ENCODE measurements around the gene C4orf54.

C4orf54 gene

GRCh38 chr4:99647071-99647470 is 10.6 kb downstream of the C4orf54 start:
- Histone ChIP-seq H3K36me3 (ENCODE audit: control insufficient read depth, insufficient read depth, low read length) (no peaks in the 10 kb centered on the region), H3K4me3 (replicated peaks; ENCODE audit: low read depth, low read length) (no peak overlapping the region), H3K27me3 (replicated peaks; ENCODE audit: control insufficient read depth, insufficient read depth, low read length) (no peaks in the 10 kb centered on the region; the same call in 1 of the 2 replicates)
- no peak for TF ChIP-seq CTCF (IDR thresholded peaks at IDR 0.05; ENCODE audit: insufficient read depth, low read length, poor library complexity, severe bottlenecking)
- DNase-seq (ENCODE audit: extremely low read depth, insufficient read length): no peak

- no peaks in the 10 kb centered on the region for H3K36me3 ChIP-seq (ENCODE audit: control insufficient read depth, insufficient read depth, low read length)
- no peak for TF ChIP-seq CTCF (IDR thresholded peaks at IDR 0.05; ENCODE audit: insufficient read depth, low read length, poor library complexity, severe bottlenecking)
- no peak for DNase-seq (ENCODE audit: extremely low read depth, insufficient read length)
- H3K27me3 ChIP-seq (replicated peaks; ENCODE audit: control insufficient read depth, insufficient read depth, low read length): no peaks in the 10 kb centered on the region; the same call in 1 of the 2 replicates
- H3K4me3 ChIP-seq (replicated peaks; ENCODE audit: low read depth, low read length): no peak overlapping the region
Observed at GRCh38 chr4:99645638-99646037, 12.0 kb downstream of the C4orf54 start.

GRCh38 chr4:99645036-99645435 is 12.6 kb downstream of the C4orf54 start:
- Histone ChIP-seq H3K36me3 (ENCODE audit: control insufficient read depth, insufficient read depth, low read length) (no peaks in the 10 kb centered on the region), H3K27me3 (replicated peaks; ENCODE audit: control insufficient read depth, insufficient read depth, low read length) (no peaks in the 10 kb centered on the region; the same call in 1 of the 2 replicates), H3K4me3 (replicated peaks; ENCODE audit: low read depth, low read length) (no peak overlapping the region)
- no peak for TF ChIP-seq CTCF (IDR thresholded peaks at IDR 0.05; ENCODE audit: insufficient read depth, low read length, poor library complexity, severe bottlenecking)
- DNase-seq (ENCODE audit: extremely low read depth, insufficient read length): no peak

GRCh38 chr4:99644453-99644852 is 13.2 kb downstream of the C4orf54 start:
- no peaks in the 10 kb centered on the region for H3K36me3 ChIP-seq (ENCODE audit: control insufficient read depth, insufficient read depth, low read length)
- no peak for TF ChIP-seq CTCF (IDR thresholded peaks at IDR 0.05; ENCODE audit: insufficient read depth, low read length, poor library complexity, severe bottlenecking)
- DNase-seq (ENCODE audit: extremely low read depth, insufficient read length): no peak
- no peaks in the 10 kb centered on the region; the same call in 1 of the 2 replicates for H3K27me3 ChIP-seq (replicated peaks; ENCODE audit: control insufficient read depth, insufficient read depth, low read length)
- H3K4me3 ChIP-seq (replicated peaks; ENCODE audit: low read depth, low read length): no peak overlapping the region

- no peaks in the 10 kb centered on the region for H3K27me3 ChIP-seq (replicated peaks; ENCODE audit: control insufficient read depth, insufficient read depth, low read length)
- H3K36me3 ChIP-seq (ENCODE audit: control insufficient read depth, insufficient read depth, low read length): no peaks in the 10 kb centered on the region
- TF ChIP-seq CTCF (IDR thresholded peaks at IDR 0.05; ENCODE audit: insufficient read depth, low read length, poor library complexity, severe bottlenecking): no peak
- DNase-seq (ENCODE audit: extremely low read depth, insufficient read length): no peak
- H3K4me3 ChIP-seq (replicated peaks; ENCODE audit: low read depth, low read length): no peak overlapping the region
Observed at GRCh38 chr4:99642725-99643489, 14.7 kb downstream of the C4orf54 start.

Data from GM06990 (cell line).